Endothelial cell of umbilical vein (primary cell): ENCODE results near the gene CYFIP2.

ENCODE experiments used
- EZH2 ChIP-seq: IDR thresholded peaks from 2 replicates; pipeline ENCODE4 v1.6.1; 2012; ENCODE audit warnings: borderline replicate concordance, low read depth, mild to moderate bottlenecking, moderate library complexity, low read length, inconsistent platforms; ENCODE audit not compliant: severe bottlenecking
- MYC ChIP-seq: IDR thresholded peaks from one replicate; pipeline ENCODE4 v1.6.1; 2011; ENCODE audit warnings: mild to moderate bottlenecking, low read depth, low read length
- POLR2A ChIP-seq: IDR thresholded peaks from 2 replicates; pipeline ENCODE4 v1.6.1; 2012; ENCODE audit warnings: low read depth, mild to moderate bottlenecking, control low read depth, low read length
- POLR2AphosphoS5 ChIP-seq: IDR thresholded peaks from 2 replicates; pipeline ENCODE4 v1.6.1; 2012; ENCODE audit warnings: low read depth, mild to moderate bottlenecking, control low read depth, low read length, moderate library complexity; ENCODE audit not compliant: insufficient read depth
- TF ChIP-seq, protein P1 (sequence below), 2 donors: IDR thresholded peaks; 1 replicate in 1 of 2; 2 replicates in 1 of 2; pipeline ENCODE4 v1.5.1; 2011; ENCODE audit warnings: low read length in 2 of 2, mild to moderate bottlenecking in 2 of 2, moderate library complexity in 2 of 2, control low read depth in 1 of 2, inconsistent platforms in 1 of 2, low read depth in 1 of 2; ENCODE audit not compliant: insufficient read depth in 1 of 2; ENCODE audit errors: extremely low read depth in 1 of 2

DNA sequence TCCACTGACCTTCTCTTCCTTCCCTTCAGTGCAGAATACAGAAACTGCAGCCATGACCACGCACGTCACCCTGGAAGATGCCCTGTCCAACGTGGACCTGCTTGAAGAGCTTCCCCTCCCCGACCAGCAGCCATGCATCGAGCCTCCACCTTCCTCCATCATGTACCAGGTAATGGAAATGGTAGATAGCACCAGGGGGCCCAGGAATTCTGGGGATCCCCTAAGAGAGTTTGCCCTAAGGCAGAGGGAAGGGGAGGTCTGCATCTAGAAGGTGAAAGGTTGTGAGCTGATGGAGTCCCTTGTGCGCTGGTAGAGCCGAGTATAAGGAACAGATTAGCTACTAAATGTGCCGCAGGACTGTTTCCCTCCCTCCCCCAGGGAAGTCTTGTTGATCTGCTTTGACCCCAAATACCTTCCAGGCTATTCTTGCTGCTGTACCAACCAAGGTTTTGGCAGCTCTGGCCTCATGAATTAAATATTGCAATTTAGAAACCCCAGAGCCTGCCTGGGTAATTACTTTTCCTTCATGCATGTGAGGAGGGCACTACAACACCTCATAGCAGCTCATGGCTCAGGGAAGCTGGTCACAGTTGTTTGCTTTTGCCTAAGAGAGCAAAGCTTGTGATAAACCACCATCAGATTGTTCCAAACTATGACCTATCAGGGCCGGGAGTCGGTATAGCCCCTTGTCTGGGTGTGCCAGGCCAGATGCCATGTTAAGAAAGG is 19.6 kb downstream of the CYFIP2 start:
- TF ChIP-seq EZH2 = no peak
- TF ChIP-seq POLR2AphosphoS5 = no peak
- TF ChIP-seq, protein P1, sequence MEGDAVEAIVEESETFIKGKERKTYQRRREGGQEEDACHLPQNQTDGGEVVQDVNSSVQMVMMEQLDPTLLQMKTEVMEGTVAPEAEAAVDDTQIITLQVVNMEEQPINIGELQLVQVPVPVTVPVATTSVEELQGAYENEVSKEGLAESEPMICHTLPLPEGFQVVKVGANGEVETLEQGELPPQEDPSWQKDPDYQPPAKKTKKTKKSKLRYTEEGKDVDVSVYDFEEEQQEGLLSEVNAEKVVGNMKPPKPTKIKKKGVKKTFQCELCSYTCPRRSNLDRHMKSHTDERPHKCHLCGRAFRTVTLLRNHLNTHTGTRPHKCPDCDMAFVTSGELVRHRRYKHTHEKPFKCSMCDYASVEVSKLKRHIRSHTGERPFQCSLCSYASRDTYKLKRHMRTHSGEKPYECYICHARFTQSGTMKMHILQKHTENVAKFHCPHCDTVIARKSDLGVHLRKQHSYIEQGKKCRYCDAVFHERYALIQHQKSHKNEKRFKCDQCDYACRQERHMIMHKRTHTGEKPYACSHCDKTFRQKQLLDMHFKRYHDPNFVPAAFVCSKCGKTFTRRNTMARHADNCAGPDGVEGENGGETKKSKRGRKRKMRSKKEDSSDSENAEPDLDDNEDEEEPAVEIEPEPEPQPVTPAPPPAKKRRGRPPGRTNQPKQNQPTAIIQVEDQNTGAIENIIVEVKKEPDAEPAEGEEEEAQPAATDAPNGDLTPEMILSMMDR (IDR thresholded peaks at IDR 0.05; ENCODE audit: extremely low read depth in 1 of 2, insufficient read depth in 1 of 2, low read depth in 1 of 2, low read length in 2 of 2) = no peak
- TF ChIP-seq POLR2A = no peak
- TF ChIP-seq MYC = no peak
